Subcutaneous abdominal adipose tissue (tissue), 5 donors: ENCODE results near the gene INAFM1.
A peak's percentile ranks its signal among the peaks of the same experiment; 100 is the strongest.
"Not testable (repeated sequence)": the region's sequence is repeated elsewhere in the genome, so short reads cannot be mapped to it uniquely, and the experiment has no call there.

Source experiments
- H3K27ac ChIP-seq: one replicate; pipeline ENCODE4 v1.7.0; 2013; ENCODE audit warnings: low read depth, mild to moderate bottlenecking, inconsistent platforms, low read length, moderate library complexity
- H3K27me3 ChIP-seq, 5 donors: one replicate each; pipeline ENCODE4 v1.7.0; 2013; ENCODE audit warnings: low read length in 5 of 5, inconsistent platforms in 1 of 5; ENCODE audit not compliant: control insufficient read depth in 5 of 5, insufficient read depth in 4 of 5
- H3K36me3 ChIP-seq, 5 donors: one replicate each; pipeline ENCODE4 v1.7.0; 2013; ENCODE audit warnings: low read length in 5 of 5; ENCODE audit not compliant: control insufficient read depth in 5 of 5, insufficient read depth in 5 of 5
- H3K4me1 ChIP-seq, 5 donors: one replicate each; pipeline ENCODE4 v1.7.0; 2013; ENCODE audit warnings: low read length in 5 of 5, mild to moderate bottlenecking in 3 of 5, moderate library complexity in 1 of 5; ENCODE audit not compliant: control insufficient read depth in 5 of 5, insufficient read depth in 5 of 5
- H3K4me3 ChIP-seq, 5 donors: one replicate each; pipeline ENCODE4 v1.7.0; 2013; ENCODE audit warnings: low read length in 5 of 5, low read depth in 1 of 5
- H3K9ac ChIP-seq, 5 donors: one replicate each; pipeline ENCODE4 v1.7.0; 2013; ENCODE audit warnings: low read length in 5 of 5, mild to moderate bottlenecking in 4 of 5, moderate library complexity in 3 of 5
- H3K9me3 ChIP-seq, 5 donors: one replicate each; pipeline ENCODE4 v1.7.0; 2013; ENCODE audit warnings: low read length in 5 of 5; ENCODE audit not compliant: control insufficient read depth in 5 of 5
- donor health status: healthy.
- donor health status: healthy.
- donor health status: healthy.
- donor health status: healthy.
- donor health status: healthy.

INAFM1 gene

DNA sequence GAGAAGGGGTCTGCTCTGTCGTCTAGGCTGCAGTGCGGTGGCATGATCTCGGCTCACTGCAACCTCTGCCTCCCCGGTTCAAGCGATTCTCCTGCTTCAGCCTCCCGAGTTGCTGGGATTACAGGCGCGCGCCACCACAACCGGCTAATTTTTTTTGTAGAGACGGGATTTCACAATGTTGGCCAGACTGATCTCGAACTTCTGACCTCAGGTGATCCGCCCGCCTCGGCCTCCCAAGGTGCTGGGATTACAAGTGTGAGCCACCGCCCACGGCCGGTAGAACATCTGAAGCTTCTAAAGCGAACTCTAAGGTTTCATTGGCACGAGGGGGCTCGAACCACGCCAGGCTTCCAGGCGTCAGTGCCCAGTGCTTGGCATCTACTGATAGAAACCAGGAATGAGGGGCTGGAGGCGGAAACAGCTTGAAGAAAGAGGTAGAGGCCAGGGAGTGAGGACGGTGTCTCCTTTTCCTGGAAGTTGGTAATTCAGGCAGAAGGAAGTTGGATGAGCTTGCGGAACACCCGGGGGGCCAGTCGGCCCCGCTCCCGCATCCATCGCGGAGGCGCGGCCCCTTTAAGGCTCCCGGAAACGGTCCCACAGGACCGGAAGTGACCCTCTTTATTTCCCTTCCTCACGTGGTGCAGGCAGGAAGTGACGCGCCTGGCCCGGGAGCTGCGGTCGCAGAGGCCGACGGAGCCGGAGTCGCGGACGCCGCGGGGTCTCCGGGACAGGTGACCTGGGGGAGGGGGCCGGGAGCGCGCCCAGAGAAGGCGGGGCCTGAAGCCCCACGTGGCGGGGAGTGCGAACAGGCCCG lies 18.6 kb upstream of the INAFM1 start, which contains the start of gene CCDC9:
Gene CCDC9, plus strand, starts transcription at position 647 of the 814 bp plus-strand sequence. CDS start 1,876 bp downstream, outside the sequence.
- Histone ChIP-seq H3K27me3 (peaks cover 0 to 4% (median 0%) of the 10 kb centered on the region in 5 donors), H3K9me3 (no peaks in the 10 kb centered on the region), H3K36me3 (peaks cover 0 to 28% (median 25%) of the 10 kb centered on the region in 5 donors), H3K4me3 (peak within 1 kb of the TSS; percentile 76 to 84 (median 79)), H3K9ac (peak within 1 kb of the TSS; percentile 38 to 84 (median 62)), H3K4me1 (peaks cover 8 to 28% (median 19%) of the 10 kb centered on the region in 5 donors), H3K27ac (peak within 1 kb of the TSS; percentile 93)

DNA sequence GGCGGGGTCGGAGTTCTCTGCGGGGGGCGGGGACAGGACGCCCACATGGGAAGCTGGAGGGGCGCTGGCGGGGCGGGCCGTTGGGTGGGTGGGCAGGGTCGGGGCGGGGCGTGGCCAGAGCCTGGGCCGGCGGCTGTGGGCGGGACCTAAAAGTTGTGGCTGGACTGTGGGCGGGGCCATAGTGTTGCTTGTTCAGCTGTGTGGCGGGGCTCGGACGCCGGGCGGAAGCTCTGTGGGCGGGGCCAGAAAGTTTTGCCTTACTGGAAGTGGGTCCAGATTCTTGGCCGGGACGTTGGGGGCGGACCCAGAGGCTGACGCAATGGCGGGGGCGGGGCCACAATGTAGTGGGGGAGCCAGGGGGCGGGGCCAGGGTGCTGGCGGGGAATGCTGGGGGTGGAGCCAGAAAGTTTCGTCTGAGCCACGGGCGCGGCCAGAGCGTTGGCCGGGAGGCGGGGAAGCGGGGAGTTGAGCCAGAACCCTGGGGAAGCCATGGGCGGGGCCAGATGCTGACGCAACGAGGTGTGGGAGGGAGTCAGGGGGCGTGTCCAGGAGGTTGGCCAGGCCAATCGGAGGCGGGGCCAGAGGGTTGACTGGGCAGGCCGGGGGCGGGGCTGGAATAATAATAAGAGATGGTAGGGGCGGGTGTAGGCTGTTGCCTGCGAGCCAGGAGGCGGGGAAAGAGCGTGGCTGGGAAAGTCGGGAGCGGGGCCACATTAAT lies 17.8 kb upstream of the INAFM1 start:
- Histone ChIP-seq H3K36me3 (peaks cover 0 to 32% (median 29%) of the 10 kb centered on the region in 5 donors), H3K4me1 (peaks cover 8 to 28% (median 19%) of the 10 kb centered on the region in 5 donors), H3K9ac (peak overlapping the region in 2 of 5 donors; percentile 38 to 48), H3K4me3 (peak overlapping the region in 3 of 5 donors; percentile 76 to 84 (median 78)), H3K27ac (peak overlapping the region; percentile 93), H3K27me3 (peaks cover 0 to 4% (median 0%) of the 10 kb centered on the region in 5 donors), H3K9me3 (no peaks in the 10 kb centered on the region)

DNA sequence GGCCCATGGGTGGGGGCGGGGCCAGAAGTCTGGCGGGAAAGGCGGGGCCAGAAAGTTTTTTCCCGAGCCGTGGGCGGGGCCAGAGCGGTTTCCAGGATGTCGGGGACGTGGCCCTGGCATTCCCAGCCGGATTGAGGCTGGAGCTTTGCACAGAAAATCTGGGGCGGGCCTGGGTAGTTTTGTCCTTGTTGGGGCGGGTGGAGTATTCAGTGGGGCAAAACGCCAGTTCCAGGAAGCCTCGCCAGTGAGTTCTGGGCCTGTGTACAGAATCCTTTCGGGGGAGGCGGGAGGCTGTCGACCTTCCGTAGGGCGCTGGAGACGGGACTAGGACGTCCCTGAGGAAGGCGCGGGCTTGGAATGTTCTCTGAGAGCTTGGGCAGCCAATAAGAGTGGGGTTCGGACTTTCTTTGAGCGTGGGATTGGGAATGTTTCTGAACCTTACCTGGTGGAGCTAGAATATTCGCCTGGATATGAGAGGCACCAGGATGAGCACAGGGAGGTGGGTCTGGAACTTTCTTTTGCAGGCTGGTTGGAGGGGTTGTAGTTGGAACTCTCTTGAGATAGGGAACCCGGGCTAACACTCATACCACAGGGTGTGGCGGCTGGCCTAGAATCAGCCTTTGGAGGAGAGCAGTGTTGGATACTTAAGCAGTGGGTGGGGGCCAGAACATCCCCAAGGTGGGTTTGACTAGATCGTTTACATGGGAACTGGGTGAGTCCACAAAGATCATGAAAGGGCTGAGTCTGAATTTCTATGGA lies 17.1 kb upstream of the INAFM1 start:
- Histone ChIP-seq H3K36me3 (peaks cover 0 to 36% (median 34%) of the 10 kb centered on the region in 5 donors), H3K27me3 (peaks cover 0 to 4% (median 0%) of the 10 kb centered on the region in 5 donors), H3K9ac (peak overlapping the region; percentile 62 to 84 (median 68)), H3K4me3 (peak overlapping the region; percentile 59 to 80 (median 68)), H3K9me3 (no peaks in the 10 kb centered on the region), H3K4me1 (peaks cover 8 to 28% (median 19%) of the 10 kb centered on the region in 5 donors), H3K27ac (peak overlapping the region; percentile 93)

DNA sequence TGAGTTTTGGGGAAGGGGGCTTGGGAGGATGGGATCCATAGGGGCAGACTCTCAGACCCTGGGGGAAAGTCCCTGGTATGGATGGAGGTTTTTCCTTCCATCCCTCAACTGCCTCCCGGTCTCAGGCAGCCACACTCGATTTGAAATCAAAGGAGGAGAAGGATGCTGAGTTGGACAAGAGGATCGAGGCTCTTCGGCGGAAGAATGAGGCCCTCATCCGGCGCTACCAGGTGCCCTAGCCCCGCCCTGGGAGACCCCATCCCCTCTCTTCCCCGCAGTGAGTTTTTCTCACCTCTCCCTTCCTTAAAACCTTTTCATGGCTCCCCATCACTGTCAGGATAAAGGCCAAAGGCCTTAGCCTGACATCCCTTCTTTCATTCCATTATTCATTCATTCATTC lies 16.3 kb upstream of the INAFM1 start:
- H3K4me3 ChIP-seq, result peak overlapping the region in 2 of 5 donors; percentile 59 to 66
- H3K27ac ChIP-seq, result peak overlapping the region; percentile 93
- H3K36me3 ChIP-seq, result peaks cover 0 to 43% (median 37%) of the 10 kb centered on the region in 5 donors

DNA sequence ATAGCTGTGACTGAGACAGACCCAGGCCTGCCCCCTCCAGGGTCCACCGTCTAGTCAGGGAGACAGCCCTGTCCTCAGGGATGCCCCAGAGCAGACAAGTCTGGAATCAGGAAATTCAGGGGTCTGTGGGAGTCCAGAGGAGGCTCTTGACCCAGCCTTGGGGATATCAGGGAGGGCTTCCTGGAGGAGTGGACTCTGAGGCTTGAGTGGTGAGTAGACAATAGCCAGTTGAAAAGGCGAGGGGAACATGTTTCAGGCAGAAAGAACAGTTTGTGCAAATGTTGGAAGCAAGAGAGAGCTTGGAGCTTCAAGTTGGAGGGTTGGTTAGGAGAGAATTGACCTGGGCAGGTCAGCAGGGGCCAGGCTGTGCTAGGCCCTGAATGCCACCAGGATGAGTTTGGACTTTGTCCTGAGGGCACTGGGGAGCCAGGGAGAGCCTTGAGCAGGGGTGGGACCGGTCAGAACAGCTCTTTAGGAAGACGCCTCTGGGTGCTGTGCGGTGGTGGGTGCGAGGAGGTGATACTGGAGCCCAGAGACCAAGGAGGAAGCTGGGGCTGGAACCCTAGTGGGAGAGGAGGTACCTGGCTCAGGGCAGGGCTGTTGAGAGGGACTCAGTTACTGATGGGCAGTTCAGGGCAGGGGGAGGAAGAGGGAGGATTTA lies 15.7 kb upstream of the INAFM1 start:
- no peak overlapping the region for H3K4me3 ChIP-seq
- peak overlapping the region; percentile 93 for H3K27ac ChIP-seq

More for the DNA sequence above, 16.3 kb upstream of the INAFM1 start:
- no peaks in the 10 kb centered on the region for H3K9me3 ChIP-seq
- peak overlapping the region in 3 of 5 donors; percentile 56 to 79 (median 68) for H3K9ac ChIP-seq
- H3K27me3 ChIP-seq, result peaks cover 0 to 4% (median 0%) of the 10 kb centered on the region in 5 donors
- peaks cover 8 to 28% (median 19%) of the 10 kb centered on the region in 5 donors for H3K4me1 ChIP-seq

DNA sequence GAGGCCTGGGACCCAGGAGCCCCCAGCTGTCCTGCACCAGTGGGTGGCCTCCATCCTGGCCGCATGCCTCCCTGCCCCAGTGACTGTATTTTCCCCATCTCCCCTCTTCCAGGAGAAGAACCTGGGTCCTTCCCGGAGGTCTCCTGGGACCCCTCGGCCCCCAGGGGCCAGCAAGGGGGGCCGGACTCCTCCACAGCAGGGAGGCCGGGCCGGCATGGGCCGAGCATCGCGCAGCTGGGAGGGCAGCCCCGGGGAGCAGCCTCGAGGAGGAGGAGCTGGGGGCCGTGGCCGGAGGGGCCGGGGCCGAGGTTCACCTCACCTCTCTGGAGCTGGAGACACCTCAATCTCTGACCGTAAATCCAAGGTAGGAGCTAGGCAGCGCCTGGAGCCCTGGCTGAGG lies 14.2 kb upstream of the INAFM1 start:
- H3K27me3 ChIP-seq, result peaks cover 0 to 4% (median 0%) of the 10 kb centered on the region in 5 donors
- H3K27ac ChIP-seq, result no peak overlapping the region
- peaks cover 8 to 28% (median 18%) of the 10 kb centered on the region in 5 donors for H3K4me1 ChIP-seq
- H3K4me3 ChIP-seq, result no peak overlapping the region
- no peaks in the 10 kb centered on the region for H3K9me3 ChIP-seq
- peaks cover 0 to 59% (median 52%) of the 10 kb centered on the region in 5 donors for H3K36me3 ChIP-seq
- H3K9ac ChIP-seq, result no peak overlapping the region

More for the DNA sequence above, 15.7 kb upstream of the INAFM1 start:
- Histone ChIP-seq H3K4me1 (peaks cover 8 to 28% (median 19%) of the 10 kb centered on the region in 5 donors), H3K9me3 (no peaks in the 10 kb centered on the region), H3K9ac (peak overlapping the region in 1 of 5 donors; percentile 29), H3K27me3 (peaks cover 0 to 4% (median 0%) of the 10 kb centered on the region in 5 donors), H3K36me3 (peaks cover 0 to 45% (median 38%) of the 10 kb centered on the region in 5 donors)

DNA sequence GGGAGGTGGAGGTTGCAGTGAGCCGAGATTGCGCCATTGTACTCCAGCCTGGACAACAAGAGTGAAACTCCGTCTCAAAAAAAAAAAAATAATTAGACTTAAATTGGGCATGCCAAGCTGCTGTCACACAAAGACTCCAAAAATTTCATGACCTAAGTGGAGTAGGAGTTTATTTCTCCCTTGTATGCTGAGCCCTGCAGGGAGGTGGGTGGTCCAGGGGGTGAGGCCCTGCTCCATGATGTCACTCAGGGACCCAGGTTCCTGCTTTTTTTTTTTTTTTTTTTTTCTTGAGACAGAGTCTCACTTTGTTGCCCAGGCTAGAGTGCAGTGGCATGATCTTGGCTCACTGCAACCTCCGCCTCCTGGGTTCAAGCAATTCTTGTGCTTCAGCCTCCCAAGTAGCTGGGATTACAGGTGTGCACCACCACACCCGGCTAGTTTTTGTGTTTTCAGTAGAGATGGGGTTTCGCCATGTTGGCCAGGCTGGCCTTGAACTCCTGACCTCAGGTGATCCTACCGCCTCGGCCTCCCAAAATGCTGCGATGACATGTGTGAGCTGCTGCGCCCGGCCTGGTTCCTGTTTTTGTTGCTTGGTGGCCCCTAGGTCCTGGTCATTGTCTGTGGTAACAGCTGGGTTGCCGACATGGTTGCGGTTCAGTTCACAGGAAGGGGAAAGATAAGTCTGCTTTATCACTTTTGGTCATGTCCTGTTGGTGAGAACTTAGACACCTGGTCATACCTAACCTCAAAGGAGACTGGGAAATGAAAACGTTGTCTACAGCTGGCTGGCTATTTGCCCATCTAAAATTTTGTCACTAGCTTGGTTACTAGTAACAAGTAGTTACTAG lies 12.5 kb upstream of the INAFM1 start:
- not testable (repeated sequence) for H3K27ac ChIP-seq
- H3K4me1 ChIP-seq, result peaks cover 8 to 20% (median 10%) of the 10 kb centered on the region in 5 donors
- H3K36me3 ChIP-seq, result peaks cover 0 to 73% (median 62%) of the 10 kb centered on the region in 5 donors

DNA sequence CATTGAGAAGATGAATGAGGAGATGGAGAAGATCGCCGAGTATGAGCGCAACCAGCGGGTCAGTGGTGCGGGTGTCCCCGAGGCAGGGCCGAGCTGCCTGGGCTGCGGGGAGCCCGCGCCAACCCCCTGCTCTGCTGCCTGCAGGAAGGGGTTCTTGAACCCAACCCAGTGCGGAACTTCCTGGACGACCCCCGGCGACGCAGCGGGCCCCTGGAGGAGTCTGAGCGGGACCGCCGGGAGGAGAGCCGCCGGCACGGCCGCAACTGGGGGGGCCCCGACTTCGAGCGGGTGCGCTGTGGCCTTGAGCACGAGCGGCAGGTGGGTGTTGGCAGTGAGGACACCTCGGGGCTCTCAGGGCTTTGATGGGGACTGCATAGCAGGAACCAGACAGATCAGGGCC lies 10.1 kb upstream of the INAFM1 start:
- peaks cover 0 to 69% (median 58%) of the 10 kb centered on the region in 5 donors for H3K36me3 ChIP-seq
- H3K9ac ChIP-seq, result no peak overlapping the region
- no peak overlapping the region for H3K4me3 ChIP-seq
- H3K9me3 ChIP-seq, result no peaks in the 10 kb centered on the region
- H3K27me3 ChIP-seq, result no peaks in the 10 kb centered on the region
- no peak overlapping the region for H3K27ac ChIP-seq
- peaks cover 0 to 4% (median 0%) of the 10 kb centered on the region in 5 donors for H3K4me1 ChIP-seq

More for the DNA sequence above, 12.5 kb upstream of the INAFM1 start:
- not testable (repeated sequence) for H3K9me3 ChIP-seq, H3K4me3 ChIP-seq, H3K9ac ChIP-seq, H3K27me3 ChIP-seq
